AG04450 (cell line): ENCODE measurements around the gene PDZD4. TPM values are rescaled to one million over a fixed set of nuclear protein-coding genes. Genes with fewer than 3 reads are reported as not detected.

Experiments
- CTCF ChIA-PET: fragments of 300-600, 350-600 bp; formaldehyde crosslinking; extraction: SDS; loops from one replicate; lab custom pipeline; 2022; ENCODE audit warnings: antibody characterized with exemption, inconsistent platforms; lab: Charles Lee
- POLR2A ChIA-PET: fragments of 350-600 bp; formaldehyde crosslinking; extraction: SDS; loops from one replicate; lab custom pipeline; 2021; ENCODE audit warnings: antibody characterized with exemption, inconsistent platforms; lab: Yijun Ruan, JAX
- DNase-seq: peaks from one replicate; pipeline ENCODE4 v3.0.0-alpha.2; 2011; ENCODE audit warnings: low read depth, low spot score
- H3K27ac ChIP-seq: one replicate; pipeline ENCODE4 v1.5.1; 2012; ENCODE audit warnings: low read depth, low read length, control low read depth
- H3K27me3 ChIP-seq: one replicate; pipeline ENCODE4 v1.6.0; 2012; ENCODE audit warnings: low read length; ENCODE audit not compliant: control insufficient read depth, insufficient read depth
- H3K4me3 ChIP-seq: 2 replicates; pipeline ENCODE4 v1.5.1; 2011; ENCODE audit warnings: mild to moderate bottlenecking, low read depth, low read length, control low read depth
- H3K9me3 ChIP-seq: 2 replicates; pipeline ENCODE4 v1.5.1; 2012; ENCODE audit warnings: low read length; ENCODE audit not compliant: control insufficient read depth, insufficient read depth
- polyA plus RNA-seq: library from polyadenylated mRNA; depleted of rRNA; stranded (reverse); fragments of >200 nt; gene quantifications from 2 replicates; pipeline ENCODE4 v1.2.3, GENCODE V29; 2011
- TF ChIP-seq, protein P1 (sequence below): IDR thresholded peaks from 2 replicates; pipeline ENCODE4 v1.5.1; 2011; ENCODE audit warnings: low read depth, low read length, control low read depth, inconsistent platforms

Gene PDZD4
- polyA plus RNA-seq, 1 experiment: 0.04 TPM

DNA sequence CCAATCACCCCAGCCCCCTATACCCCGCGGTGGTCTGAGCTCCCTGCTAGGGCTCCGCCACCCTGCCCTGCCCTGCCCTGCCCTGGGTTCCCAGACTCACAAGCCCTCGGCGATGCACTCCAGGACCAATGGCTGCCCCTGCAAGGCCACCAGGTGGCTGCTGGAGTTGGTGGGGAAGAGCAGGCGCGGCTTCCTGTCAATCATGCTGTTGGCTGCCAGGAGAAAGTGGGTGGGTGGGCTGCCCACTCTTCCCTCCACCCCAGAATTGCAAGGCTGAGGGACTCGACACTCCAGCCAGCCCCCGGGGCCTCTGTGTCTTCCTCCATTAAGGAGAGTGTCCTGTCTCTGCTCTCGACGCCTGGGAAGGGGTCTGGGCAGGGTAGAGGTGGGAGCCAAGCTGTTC is 39.9 kb upstream of the PDZD4 start:
- Histone ChIP-seq H3K27ac (no peak overlapping the region), H3K9me3 (no peaks in the 10 kb centered on the region), H3K27me3 (peaks cover 2% of the 10 kb centered on the region), H3K4me3 (no peak overlapping the region)
- POLR2A ChIA-PET: no interaction called here
- CTCF ChIA-PET: no interaction called here
- DNase-seq: no peak
- TF ChIP-seq, protein P1, sequence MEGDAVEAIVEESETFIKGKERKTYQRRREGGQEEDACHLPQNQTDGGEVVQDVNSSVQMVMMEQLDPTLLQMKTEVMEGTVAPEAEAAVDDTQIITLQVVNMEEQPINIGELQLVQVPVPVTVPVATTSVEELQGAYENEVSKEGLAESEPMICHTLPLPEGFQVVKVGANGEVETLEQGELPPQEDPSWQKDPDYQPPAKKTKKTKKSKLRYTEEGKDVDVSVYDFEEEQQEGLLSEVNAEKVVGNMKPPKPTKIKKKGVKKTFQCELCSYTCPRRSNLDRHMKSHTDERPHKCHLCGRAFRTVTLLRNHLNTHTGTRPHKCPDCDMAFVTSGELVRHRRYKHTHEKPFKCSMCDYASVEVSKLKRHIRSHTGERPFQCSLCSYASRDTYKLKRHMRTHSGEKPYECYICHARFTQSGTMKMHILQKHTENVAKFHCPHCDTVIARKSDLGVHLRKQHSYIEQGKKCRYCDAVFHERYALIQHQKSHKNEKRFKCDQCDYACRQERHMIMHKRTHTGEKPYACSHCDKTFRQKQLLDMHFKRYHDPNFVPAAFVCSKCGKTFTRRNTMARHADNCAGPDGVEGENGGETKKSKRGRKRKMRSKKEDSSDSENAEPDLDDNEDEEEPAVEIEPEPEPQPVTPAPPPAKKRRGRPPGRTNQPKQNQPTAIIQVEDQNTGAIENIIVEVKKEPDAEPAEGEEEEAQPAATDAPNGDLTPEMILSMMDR: no peak

DNA sequence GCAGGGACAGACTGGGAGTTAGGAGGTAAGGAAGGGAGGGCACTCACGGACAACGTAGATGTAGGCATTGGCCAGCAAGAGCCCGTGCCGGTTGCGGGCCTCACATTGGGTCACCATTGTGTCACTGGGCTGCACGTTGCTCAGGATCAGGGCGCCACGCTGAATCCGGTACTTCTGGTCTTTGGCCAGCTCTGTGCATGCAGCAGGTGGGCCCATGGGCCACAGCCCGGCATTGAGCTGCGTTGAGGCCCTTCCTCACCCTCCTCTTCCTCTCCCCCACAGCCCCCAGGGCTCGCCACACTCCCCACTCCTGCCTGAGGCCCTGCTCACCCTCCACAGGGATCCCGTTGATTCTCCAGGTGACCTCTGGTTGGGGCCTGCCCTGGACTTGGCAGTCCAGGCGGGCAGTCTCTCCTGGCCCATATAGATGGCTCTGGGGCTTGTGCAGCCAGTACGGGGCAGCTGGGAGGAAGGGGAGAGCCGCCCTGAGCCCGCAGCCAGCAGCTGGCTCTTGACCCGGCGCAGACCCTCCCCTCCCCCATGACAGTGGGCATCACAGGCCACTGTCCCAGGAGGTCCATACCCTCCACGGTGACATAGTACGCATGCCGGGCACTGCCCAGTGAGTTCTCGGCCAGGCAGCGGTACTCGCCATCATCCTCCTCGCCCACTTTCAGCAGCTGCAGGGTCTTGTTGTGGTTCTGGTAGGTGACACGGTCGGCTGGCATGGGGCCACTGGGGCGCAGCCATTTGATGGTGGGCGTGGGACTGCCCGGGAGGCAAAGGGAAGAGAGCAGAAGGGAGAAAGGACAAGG is 39.3 kb upstream of the PDZD4 start:
- TF ChIP-seq, protein P1: no peak
- H3K27me3 ChIP-seq: peaks cover 2% of the 10 kb centered on the region
- ChIA-PET POLR2A (no interaction called here), CTCF (no interaction called here)
- H3K27ac ChIP-seq: no peak overlapping the region
- no peaks in the 10 kb centered on the region for H3K9me3 ChIP-seq
- H3K4me3 ChIP-seq: no peak overlapping the region
- no peak for DNase-seq

DNA sequence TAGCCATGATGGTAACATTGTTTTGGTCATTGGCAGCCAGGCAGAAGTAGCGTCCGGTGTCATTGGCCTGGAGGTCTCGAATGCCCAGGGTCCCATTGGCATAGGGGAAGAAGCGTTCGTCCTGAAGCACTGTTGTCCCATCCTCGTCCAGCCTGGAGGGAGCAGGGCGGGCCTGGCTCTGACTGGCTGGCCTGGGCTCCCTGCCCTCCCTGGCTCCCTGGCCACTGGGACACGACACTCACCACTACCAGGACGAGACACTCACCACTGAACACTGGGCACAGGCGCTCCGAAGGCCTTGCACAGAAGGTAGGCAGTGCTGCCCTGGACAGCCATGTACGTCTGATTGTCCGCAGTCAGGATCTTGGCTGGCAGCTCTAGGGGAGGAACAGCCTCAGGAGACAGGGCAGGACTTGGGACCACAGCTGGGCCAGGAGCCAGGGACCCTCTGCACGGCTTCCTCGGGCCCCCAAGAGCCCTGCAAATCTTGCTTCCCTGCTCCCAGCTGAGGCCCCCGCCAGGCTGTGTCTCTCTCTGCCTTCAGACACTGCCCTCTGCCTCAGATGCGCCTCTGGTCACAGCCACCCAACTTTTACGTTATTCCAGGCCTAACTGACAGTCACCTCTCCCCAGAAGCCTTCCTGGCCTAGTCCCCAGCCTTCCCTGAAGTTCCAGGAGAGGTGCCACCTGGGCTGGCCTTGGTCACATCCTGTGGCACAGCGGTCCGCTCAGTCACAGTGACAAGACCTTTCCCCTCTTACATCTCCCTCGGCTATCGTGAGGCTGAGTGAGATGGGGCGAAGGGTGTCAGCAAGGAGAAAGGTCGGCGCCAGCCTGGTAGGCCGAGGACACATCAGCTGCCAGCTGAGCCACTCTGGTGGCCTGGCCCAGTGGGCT is 38.5 kb upstream of the PDZD4 start:
- Histone ChIP-seq H3K9me3 (no peaks in the 10 kb centered on the region), H3K4me3 (no peak overlapping the region), H3K27ac (no peak overlapping the region), H3K27me3 (peaks cover 2% of the 10 kb centered on the region)
- CTCF ChIA-PET: no interaction called here
- POLR2A ChIA-PET: no interaction called here
- TF ChIP-seq, protein P1: no peak
- no peak for DNase-seq

DNA sequence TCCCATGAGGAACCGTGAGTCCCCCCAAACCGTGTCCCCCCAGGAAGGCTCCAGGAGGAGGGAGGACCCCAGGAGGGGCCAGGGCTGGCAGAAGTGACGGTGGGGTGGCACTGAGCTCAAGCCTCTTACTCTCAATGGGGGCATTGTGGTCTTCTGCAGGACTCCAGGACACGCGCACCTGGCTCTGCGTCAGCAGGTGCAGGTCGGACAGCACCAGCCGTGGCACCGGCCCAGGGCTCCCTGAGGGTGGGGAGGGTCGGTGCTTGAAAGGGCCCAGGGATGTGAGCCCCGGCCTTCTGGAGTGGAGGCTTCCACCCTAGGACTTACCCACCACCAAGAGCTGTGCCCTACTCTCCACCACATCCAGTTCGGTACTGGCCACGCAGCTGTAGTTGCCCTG is 37.3 kb upstream of the PDZD4 start:
- Histone ChIP-seq H3K4me3 (no peak overlapping the region), H3K27me3 (peaks cover 2% of the 10 kb centered on the region), H3K9me3 (no peaks in the 10 kb centered on the region), H3K27ac (no peak overlapping the region)
- CTCF ChIA-PET: no interaction called here
- TF ChIP-seq, protein P1: no peak
- POLR2A ChIA-PET: no interaction called here
- no peak for DNase-seq

DNA sequence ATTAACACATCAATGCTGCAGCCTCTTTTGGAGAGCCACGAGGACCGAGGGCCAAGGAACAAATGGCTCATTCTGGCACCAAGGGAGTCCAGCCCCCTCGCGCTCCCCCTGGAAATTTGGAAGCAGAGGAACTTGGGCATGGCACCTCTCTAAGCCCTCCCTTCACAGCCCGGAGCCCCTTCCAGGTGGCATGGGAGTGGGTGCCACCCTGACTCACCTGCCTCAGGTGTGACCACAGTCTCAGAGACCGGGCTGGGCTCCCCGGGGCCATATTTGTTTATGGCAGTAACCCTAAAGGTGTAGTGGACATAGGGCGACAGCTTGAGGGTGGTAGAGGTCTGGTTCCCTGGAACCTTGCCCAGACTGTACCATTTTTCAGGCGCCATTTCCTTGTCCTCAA is 36.8 kb upstream of the PDZD4 start:
- POLR2A ChIA-PET: no interaction called here

More for the DNA sequence above, 36.8 kb upstream of the PDZD4 start:
- H3K9me3 ChIP-seq: no peaks in the 10 kb centered on the region
- CTCF ChIA-PET: no interaction called here
- peaks cover 2% of the 10 kb centered on the region for H3K27me3 ChIP-seq
- DNase-seq: no peak
- TF ChIP-seq, protein P1: no peak
- H3K4me3 ChIP-seq: no peak overlapping the region
- H3K27ac ChIP-seq: no peak overlapping the region
